ENCODE measurements around the gene COL4A1. TPM values are rescaled to one million over a fixed set of nuclear protein-coding genes. Genes with fewer than 3 reads are reported as not detected.

Gene COL4A1
- polyA plus RNA-seq, 1 donor (not counting 4 experiments of a cell fraction or from before 2014, with no cell fraction given): 22.3 TPM

DNA sequence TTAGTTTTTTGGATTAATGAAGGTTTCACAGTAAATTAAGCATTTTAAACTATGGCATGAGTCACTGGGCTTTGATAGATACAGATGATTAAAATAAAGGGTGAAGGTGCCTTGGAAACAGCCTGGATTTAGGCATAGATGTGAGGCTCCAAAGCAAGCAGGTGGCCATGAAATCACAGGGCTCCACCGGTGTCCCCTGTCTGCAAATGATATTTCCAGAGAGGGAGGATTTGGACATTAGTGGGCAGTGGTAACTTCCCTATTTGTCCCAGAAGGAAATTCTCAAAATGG, 127.2 kb downstream of the COL4A1 start:
- TF ChIP-seq, protein P1, sequence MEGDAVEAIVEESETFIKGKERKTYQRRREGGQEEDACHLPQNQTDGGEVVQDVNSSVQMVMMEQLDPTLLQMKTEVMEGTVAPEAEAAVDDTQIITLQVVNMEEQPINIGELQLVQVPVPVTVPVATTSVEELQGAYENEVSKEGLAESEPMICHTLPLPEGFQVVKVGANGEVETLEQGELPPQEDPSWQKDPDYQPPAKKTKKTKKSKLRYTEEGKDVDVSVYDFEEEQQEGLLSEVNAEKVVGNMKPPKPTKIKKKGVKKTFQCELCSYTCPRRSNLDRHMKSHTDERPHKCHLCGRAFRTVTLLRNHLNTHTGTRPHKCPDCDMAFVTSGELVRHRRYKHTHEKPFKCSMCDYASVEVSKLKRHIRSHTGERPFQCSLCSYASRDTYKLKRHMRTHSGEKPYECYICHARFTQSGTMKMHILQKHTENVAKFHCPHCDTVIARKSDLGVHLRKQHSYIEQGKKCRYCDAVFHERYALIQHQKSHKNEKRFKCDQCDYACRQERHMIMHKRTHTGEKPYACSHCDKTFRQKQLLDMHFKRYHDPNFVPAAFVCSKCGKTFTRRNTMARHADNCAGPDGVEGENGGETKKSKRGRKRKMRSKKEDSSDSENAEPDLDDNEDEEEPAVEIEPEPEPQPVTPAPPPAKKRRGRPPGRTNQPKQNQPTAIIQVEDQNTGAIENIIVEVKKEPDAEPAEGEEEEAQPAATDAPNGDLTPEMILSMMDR (optimal IDR thresholded peaks at IDR 0.05 in 1 of 3, IDR thresholded peaks at IDR 0.05 in 1 of 3, conservative IDR thresholded peaks at IDR 0.05 in 1 of 3; ENCODE audit: extremely low read depth in 1 of 3, insufficient read depth in 2 of 3, low read length in 3 of 3): no peak
- TF ChIP-seq EZH2 (IDR thresholded peaks at IDR 0.05; ENCODE audit: low read length): no peak
- dilution Hi-C loops (cut with MboI; ENCODE audit: extremely low pct_ligation_motif_present, low sequenced_read_pairs): no loop called here
- Histone ChIP-seq H3K4me2 (ENCODE audit: control insufficient read depth, extremely low read depth, insufficient read depth, low read depth, low read length) (no peak overlapping the region), H3K27me3 (ENCODE audit: control insufficient read depth, extremely low read depth, insufficient read depth, low read length) (no peaks in the 10 kb centered on the region), H3K36me3 (ENCODE audit: control insufficient read depth in 2 of 2, extremely low read depth in 1 of 2, insufficient read depth in 2 of 2, low read length in 2 of 2) (peaks cover 12 to 18% of the 10 kb centered on the region in 2 experiments), H3K79me2 (ENCODE audit: control insufficient read depth, insufficient read depth, low read length) (no peaks in the 10 kb centered on the region), H2AFZ (ENCODE audit: control insufficient read depth, low read length) (no peak overlapping the region), H3K9me3 (ENCODE audit: control insufficient read depth, low read depth, low read length) (no peaks in the 10 kb centered on the region), H3K27ac (ENCODE audit: control insufficient read depth, insufficient read depth, low read length) (no peak overlapping the region), H3K4me1 (ENCODE audit: control insufficient read depth, extremely low read depth, insufficient read depth, low read length) (no peaks in the 10 kb centered on the region), H3K9me1 (ENCODE audit: control insufficient read depth, extremely low read depth, insufficient read depth, low read length) (no peaks in the 10 kb centered on the region), H3K4me3 (ENCODE audit: control insufficient read depth in 2 of 3, extremely low read depth in 1 of 3, insufficient read depth in 2 of 3, low read depth in 1 of 3, low read length in 3 of 3) (no peak overlapping the region), H3K9ac (ENCODE audit: control insufficient read depth, extremely low read depth, insufficient read depth, low read length) (no peak overlapping the region), H4K20me1 (ENCODE audit: control insufficient read depth, extremely low read depth, insufficient read depth, low read length) (no peaks in the 10 kb centered on the region)
- no peak for FAIRE-seq
- DNase-seq (ENCODE audit: low read depth, low spot score): no peak

GRCh38 chr13:110179116-110179856, 127.7 kb downstream of the COL4A1 start:
- Histone ChIP-seq H3K27ac (ENCODE audit: control insufficient read depth, insufficient read depth, low read length) (no peak overlapping the region), H2AFZ (ENCODE audit: control insufficient read depth, low read length) (no peak overlapping the region), H3K4me3 (ENCODE audit: control insufficient read depth in 2 of 3, extremely low read depth in 1 of 3, insufficient read depth in 2 of 3, low read depth in 1 of 3, low read length in 3 of 3) (no peak overlapping the region), H4K20me1 (ENCODE audit: control insufficient read depth, extremely low read depth, insufficient read depth, low read length) (no peaks in the 10 kb centered on the region), H3K79me2 (ENCODE audit: control insufficient read depth, insufficient read depth, low read length) (no peaks in the 10 kb centered on the region), H3K4me1 (ENCODE audit: control insufficient read depth, extremely low read depth, insufficient read depth, low read length) (no peaks in the 10 kb centered on the region), H3K9me1 (ENCODE audit: control insufficient read depth, extremely low read depth, insufficient read depth, low read length) (no peaks in the 10 kb centered on the region), H3K9ac (ENCODE audit: control insufficient read depth, extremely low read depth, insufficient read depth, low read length) (no peak overlapping the region), H3K36me3 (ENCODE audit: control insufficient read depth in 2 of 2, extremely low read depth in 1 of 2, insufficient read depth in 2 of 2, low read length in 2 of 2) (peaks cover 14 to 19% of the 10 kb centered on the region in 2 experiments), H3K27me3 (ENCODE audit: control insufficient read depth, extremely low read depth, insufficient read depth, low read length) (no peaks in the 10 kb centered on the region), H3K9me3 (ENCODE audit: control insufficient read depth, low read depth, low read length) (no peaks in the 10 kb centered on the region), H3K4me2 (ENCODE audit: control insufficient read depth, extremely low read depth, insufficient read depth, low read depth, low read length) (no peak overlapping the region)
- no peak for DNase-seq (ENCODE audit: low read depth, low spot score)
- no peak for TF ChIP-seq EZH2 (IDR thresholded peaks at IDR 0.05; ENCODE audit: low read length)
- TF ChIP-seq, protein P1 (optimal IDR thresholded peaks at IDR 0.05 in 1 of 3, IDR thresholded peaks at IDR 0.05 in 1 of 3, conservative IDR thresholded peaks at IDR 0.05 in 1 of 3; ENCODE audit: extremely low read depth in 1 of 3, insufficient read depth in 2 of 3, low read length in 3 of 3): no peak
- FAIRE-seq: no peak
- dilution Hi-C loops (cut with MboI; ENCODE audit: extremely low pct_ligation_motif_present, low sequenced_read_pairs): no loop called here

Measured in keratinocyte (primary cell).